Transverse colon (tissue), 4 donors: ENCODE results near the gene RAB11FIP3.

Source experiments
- CTCF ChIP-seq, 5 experiments: fragments of 200-600 bp in 3 of 5; fragments of 450-650 bp in 2 of 5; sonication (generic) in 3 of 5; IDR thresholded peaks; 1 replicate in 2 of 5; 2 replicates in 3 of 5; pipeline ENCODE4 v1.5.1; 2016 to 2017; ENCODE audit warnings: antibody characterized with exemption in 5 of 5, inconsistent platforms in 3 of 5, mild to moderate bottlenecking in 2 of 5, moderate library complexity in 1 of 5
- POLR2A ChIP-seq: fragments of 450-650 bp; IDR thresholded peaks from one replicate; pipeline ENCODE4 v1.6.1; 2016; ENCODE audit warnings: antibody characterized with exemption, mild to moderate bottlenecking, moderate library complexity
- POLR2AphosphoS5 ChIP-seq, 3 donors: sonication (generic); formaldehyde crosslinking; IDR thresholded peaks; one replicate each; pipeline ENCODE4 v1.6.1; 2016; ENCODE audit warnings: antibody characterized with exemption in 3 of 3

GRCh38 chr16:396605-397004, 28.8 kb upstream of the RAB11FIP3 start:
- TF ChIP-seq CTCF (IDR thresholded peaks at IDR 0.05) = no peak
- TF ChIP-seq POLR2A = no peak
- TF ChIP-seq POLR2AphosphoS5 (IDR thresholded peaks at IDR 0.05) = no peak
